ENCODE measurements around the gene LRFN2.

LRFN2 gene

DNA sequence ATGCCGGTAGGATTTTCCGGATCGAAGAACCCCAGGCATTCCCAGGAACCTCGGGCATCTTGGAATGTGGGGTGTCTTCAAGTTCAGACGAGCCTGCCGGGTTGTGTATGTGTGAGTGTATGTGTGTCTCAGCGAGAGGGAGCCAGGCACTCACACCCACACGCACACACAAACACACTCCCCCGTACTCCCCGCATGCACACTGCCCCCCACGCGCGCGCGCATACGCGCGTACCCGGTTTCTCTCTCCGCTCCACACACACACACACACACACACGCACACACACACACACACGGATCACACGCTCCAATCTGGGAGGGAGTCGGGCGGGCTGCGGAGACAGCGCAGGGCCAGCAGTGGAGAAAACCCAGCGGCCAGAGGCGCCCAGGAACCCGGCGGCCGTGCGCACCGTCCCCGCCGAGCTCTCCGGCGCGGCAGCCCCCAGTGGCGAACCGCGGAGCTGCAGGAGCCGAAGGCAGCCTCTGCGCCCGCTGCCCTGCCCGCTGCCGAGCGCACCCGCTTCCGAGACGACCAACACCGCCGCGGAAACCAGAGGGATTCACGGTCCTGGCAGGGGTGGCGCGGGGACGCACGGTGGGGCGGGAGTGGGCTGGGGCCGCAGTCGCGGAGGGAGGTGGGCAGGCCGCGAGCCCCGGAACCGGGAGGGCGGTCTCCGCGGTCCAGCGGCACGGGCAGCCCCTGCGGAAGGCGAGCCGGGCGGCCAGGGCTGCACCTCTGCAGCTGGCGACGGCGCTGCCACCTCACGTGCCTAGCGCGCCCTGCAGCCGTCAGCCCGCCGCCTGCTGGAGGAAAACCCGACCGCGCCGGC, at the start of gene LRFN2:
LRFN2 (minus strand) TSS at position 125 of the 830 bp plus-strand sequence.
- no peak for FAIRE-seq

DNA sequence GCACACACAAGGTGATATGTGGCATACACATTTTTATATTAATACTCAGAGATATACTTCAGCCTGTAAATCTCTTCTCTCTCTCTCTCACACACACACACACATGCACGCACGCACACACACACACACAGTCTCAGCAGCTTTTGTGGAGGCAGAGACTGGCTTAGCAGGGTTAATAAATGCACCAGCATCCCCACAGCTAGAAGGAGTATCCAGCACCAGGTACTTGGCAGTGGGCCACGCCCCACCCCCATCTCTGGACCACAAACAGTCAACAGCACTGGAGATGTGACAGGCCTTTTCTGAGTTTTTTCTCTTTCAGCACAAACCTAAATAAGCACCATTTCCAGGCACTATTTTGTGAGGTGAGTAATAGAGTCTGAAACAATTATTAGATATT, 47.3 kb upstream of the LRFN2 start:
- FAIRE-seq = no peak

DNA sequence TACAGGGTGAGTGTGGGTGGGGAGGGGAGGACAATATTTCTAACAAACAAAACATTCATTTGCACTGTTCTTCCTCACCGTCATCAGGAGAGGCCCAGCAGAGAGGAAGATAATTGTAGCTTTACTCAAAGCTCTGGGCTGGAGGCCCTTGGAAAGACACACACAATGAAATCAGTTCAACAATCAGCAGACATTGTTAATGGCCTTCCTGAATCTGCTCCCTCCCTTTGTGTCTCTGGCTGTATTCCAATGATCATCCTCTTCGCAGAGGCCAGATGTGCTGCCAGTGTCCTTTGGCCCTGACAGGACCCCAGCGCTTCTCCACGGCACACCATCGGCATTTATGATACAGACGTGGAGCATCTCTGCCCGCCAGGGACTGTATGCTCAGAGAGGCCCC, 44.6 kb upstream of the LRFN2 start:
- FAIRE-seq = no peak

DNA sequence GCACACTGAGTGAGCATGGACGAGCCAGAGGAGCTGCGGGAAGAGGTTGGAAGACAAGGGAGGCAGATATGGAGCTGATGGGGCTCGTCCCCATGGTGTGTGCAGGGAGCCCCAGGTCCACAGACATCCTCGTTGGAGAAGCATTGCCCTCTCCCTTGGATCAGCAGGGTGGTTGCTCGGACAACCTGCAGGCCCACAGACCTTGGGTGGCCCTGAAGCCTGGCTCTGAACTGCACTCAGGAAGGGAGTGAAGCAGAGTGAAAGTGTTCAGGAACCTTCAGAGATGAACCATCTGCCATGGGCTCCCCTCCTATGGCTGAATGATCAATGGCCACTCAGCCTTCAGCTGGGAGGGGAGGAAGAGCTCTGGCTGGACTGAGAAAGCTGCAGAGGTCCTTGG, 43.3 kb upstream of the LRFN2 start:
- FAIRE-seq = no peak

DNA sequence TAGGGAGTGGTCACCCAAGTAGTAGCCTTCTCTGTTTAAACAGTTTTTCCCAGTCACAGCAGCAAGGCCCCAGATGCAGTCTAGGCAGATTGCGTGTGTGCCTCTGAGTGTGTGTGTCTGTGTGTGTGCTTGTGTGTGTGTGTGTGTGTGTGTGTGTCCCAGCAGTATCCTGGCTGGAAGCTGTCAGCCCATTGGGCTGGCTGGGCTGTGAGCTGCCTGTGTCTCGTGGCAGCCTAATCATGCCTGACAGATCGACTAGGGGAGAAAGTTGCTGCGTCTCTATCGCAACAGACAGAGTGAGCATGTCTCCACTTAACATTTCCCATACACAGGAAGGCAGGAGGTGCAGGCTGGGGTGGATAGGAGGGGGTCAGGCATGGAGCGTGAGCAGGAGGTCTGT, 42.9 kb upstream of the LRFN2 start:
- no peak for FAIRE-seq

DNA sequence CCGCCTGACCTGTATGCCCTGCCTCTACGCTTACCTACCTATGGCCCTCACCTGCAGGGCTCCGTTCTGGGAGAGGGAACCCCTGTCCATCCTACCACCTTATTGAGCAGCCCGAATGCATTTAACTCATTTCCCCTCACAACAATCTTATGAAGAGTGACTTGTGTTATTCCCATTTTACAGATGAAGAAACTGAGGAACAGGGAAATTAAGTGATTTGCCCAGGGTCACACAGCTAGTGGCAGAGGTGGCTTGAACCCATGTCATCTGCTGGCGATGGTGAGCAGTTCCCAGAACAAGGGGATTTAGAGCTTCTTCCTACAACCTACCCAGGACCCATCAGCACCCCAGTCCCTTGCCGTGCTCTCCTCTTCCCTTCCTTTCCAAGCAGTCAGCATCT, 42.3 kb upstream of the LRFN2 start:
- no peak for FAIRE-seq

DNA sequence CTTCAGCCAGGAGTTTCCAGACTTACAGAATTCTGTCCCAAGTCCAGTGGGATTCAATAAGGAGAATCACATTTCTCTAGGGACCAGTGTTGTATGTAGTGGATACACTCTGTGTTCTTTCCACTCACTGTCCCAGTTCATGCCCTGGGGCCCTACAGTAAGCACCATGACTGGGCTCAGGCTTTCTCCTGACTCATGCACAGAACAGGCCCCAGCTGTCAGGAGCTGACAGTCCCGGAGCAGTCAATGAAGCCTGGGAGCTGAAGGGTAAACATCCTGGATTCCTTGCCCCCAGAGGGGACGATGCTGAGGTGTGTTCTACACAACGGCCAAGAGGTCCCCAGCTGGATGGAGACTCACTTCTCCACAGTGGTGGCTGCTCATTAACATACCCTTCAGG, 40.2 kb upstream of the LRFN2 start:
- FAIRE-seq = no peak

DNA sequence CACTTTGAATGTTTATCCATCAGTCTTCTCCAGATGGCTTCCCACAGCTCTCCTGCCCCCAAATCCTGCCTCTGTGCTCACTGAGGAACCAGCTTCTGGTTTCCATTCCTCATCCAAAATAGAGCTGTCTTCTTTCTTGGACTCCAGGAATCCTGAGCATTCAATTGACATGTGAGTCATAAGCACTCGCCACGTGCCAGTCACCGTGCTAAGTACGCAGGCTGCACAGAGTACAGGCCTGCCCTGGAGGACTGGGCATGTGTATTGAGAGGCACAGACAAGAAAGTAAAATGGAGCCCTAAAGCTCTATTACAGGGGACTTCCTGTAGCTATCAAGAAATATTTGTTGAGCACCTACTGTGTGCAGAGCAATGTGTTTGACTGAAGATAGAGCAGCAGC, 39.7 kb upstream of the LRFN2 start:
- no peak for FAIRE-seq

DNA sequence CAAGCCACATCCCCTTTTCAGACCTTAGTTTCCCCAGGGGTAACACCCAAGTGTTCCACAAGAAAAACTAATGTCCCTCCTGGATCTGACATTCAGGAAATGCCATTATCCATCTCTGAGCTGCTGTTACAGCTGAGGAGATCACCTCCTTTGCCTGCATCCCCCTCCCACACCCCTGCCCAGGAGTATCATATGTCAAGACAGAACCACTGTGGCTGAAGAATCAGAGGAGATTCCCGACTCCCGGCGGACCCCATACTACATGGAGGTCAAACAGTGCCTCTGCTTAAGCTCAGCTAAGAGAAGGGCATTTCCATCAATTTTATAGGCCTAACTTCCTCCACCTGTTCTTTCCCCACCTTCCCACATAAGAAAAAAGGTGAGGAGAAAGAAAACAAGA, 36.8 kb upstream of the LRFN2 start:
- FAIRE-seq = no peak

DNA sequence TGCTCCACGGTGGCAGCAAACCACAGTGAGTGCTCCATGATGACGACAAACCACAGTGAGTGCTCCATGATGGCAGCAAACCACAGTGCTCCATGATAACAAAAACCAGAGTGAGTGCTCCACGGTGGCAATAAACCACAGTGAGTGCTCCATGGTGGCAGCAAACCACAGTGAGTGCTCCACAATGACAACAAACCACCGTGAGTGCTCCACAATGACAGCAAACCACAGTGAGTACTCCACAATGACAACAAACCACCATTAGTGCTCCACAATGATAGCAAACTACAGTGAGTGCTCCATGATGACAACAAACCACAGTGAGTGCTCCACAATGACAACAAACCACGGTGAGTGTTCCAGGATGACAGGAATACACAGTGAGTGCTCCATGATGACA, 36.0 kb upstream of the LRFN2 start:
- no peak for FAIRE-seq

DNA sequence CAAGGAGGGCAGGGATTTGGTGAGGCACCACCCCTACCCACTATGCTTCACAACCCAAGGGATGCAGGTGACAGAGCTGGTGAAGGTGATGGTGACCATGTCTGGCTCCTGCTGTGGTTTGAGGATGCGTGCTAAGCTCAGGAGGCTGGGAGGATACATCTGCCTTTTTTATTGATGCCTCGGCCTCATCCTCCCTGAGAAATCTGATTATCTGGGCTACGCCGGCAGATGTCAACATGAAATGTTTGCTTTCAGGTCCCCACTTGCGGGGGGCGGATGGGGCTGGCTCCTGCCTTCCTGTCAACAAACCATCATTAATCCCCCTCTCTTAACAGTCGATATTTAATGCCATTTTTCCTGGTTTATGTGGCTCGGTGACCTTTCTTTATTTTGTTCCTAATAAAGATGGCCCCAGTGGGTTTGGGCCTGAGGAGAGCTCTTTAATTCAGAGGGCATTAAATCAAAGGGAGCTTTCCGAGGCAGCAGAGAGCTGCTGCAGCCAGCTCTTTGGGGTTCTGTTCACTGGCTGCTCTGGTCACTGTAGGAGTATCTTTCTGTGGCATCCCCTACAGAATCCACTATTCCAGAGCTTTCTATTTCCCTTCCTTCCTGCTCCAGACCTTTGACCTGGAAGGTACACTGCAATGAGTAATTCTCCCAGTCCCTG, 33.5 kb upstream of the LRFN2 start:
- FAIRE-seq = no peak

DNA sequence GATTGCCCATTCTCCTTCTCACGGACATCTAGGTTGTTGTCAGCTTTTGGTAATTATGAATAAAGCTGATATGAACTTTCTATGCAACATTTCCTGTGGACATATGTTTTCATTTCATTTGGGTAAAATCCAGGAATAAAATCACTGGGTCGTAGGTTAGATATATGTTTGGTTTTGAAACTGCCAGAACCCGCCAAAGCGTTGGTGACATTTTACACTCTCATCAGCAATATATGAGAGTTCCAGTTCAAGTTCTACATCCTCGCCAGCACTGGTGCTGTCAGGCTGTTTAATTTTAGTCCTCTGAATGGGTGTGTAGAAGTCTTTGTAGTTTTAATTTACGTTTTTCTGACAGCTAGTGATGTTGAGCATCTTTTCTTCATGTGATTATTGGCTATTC, 27.5 kb upstream of the LRFN2 start:
- no peak for FAIRE-seq

DNA sequence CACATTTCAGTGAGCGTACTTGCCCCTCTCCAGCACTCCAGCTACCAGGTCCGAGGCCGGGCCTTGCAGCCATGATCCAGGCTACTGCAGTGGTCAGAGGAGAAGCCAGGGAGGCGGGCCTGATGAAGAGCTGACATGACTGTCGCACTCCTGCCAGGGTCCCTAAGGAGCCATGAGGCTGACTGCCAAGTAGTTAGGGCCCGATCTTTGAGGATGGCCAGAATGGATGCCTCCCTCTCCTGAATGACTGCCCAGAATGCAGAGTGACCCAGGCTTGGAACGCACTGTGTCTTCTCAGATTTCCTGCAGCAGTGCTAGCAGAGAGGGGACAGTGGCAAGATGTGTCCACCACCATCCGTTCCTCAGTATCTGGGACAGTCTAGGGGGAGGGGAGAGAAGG, 24.7 kb upstream of the LRFN2 start:
- FAIRE-seq = no peak

DNA sequence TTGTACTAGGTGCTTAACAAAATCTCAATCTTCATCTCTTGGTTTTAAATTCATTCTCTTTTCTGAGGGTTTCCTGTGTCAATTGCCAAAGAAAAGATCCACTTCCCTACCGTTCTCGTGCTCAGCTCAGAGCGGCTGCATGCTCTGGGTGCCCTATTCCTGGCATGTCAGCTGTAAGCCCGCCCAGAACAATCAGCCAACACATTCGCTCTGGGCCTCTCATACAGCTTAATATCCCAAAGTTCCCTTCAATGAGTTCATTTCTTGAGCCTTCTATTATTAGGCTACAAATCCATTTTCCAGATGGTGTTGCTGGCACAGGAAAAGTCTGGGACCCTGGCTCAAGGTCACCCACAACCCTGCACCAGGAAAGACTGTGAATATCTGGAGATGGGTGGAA, 24.3 kb upstream of the LRFN2 start:
- no peak for FAIRE-seq

DNA sequence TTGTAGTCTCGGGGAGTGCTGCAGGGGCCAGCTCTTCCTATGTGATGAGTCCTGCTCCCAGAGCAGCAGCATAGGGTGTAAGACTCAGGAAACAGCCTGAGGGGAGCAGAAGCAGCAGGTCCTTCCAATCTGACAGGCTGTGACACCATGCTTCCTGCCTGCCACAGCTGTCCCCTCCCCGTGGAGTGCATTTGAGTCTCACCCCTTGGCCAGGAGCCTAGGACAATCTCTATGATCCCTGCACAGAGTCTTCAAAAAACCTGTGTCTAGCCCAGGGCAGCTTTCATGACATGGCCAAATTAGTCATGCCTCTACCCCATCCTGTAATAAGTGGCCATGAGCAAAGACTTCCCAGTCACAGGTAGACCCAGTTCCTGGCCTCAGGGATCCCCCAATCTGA, 23.1 kb upstream of the LRFN2 start:
- FAIRE-seq = no peak

DNA sequence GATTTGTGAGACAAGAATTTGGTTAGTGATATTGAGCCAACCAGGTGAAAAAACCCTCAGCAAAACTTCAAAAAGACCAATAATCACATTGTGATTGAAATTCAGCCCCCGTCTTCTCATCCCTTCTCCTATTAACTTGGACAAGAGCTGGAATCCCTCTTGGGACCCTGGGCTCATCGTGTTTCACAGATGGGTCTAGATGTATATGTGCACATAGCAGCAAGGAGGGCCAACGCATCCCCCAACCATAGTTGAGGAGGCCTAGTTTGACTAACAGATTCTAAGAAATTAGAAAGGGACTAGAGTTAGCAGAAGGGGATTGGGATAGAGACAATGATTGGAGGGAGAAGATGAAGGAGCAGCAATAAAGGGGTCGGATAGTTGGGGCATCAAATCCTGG, 19.8 kb upstream of the LRFN2 start:
- FAIRE-seq = no peak

DNA sequence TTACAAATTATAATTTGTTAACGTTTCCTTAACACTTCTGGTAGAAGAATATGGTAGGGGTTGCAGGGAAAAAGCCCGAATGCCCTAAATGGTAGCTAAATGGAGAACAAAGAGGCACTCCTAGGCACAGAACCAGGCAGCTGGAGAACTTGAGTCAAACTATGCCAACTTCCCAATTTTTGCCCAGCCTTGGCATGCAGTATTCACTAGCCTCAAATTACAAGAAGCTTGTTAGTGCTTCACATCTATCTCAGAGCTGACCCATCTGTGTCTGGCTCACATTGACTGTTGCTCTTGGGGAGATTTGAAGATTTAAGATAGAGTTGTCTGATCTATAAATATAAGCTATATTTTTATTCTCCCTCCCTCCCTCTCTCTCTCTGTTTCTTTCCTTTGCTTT, 19.4 kb upstream of the LRFN2 start:
- no peak for FAIRE-seq

DNA sequence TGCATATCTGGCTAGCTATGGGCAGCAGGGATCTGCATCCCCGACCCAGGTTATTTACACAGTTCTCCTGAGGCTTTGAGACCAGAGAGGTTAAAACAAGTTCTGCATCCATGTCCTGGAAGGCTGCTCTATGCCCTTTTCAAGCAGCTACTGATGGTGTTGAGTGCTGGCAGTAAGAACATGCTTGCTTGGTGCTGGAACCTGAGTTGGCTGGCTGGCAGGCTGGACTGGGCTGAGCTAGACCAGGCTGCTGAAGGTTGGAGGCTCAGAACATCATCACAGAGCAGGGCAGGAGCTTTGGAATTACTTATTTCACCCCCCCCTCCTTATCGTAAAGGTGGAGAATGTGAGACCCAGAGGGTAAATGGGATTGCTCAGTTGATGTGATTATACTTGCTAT, 16.9 kb upstream of the LRFN2 start:
- no peak for FAIRE-seq

DNA sequence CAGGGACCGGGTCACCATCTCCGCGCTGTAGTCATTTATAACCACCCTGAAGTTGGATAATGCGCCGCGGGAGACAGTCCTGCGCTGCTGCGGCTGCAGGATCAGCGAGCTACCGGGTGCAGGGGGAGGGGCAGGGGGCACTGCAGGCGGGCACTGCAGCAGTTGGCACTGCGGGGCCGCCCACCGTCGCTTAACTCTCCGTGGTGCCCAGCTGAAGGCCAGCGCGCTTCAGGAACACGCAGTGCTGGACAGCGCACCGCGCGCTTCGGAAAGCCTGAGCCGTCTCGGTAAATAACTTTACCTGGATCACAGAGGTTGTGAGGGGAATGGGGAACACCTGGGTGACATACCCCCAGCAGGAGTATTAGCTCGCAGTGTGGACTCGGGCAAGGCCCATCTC, 12.4 kb upstream of the LRFN2 start:
- no peak for FAIRE-seq

DNA sequence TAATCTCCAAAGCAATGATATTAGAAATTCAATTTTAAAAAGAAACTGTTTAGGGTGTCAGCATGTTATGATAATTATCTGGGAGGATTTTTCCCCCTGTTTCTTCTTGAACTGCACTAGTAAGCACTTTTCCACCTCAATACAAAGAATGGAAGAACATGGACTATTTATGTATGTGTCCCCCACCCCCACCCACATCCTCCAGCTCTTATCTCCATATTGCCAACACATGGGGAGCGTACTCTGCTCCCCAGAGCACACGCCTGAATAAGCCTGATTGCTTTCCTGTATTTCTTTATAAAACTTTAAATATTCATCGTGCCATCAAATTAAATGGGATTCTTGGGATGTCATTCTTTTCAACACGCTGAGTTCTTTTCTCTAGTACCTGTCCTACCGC, 11.4 kb upstream of the LRFN2 start:
- no peak for FAIRE-seq

DNA sequence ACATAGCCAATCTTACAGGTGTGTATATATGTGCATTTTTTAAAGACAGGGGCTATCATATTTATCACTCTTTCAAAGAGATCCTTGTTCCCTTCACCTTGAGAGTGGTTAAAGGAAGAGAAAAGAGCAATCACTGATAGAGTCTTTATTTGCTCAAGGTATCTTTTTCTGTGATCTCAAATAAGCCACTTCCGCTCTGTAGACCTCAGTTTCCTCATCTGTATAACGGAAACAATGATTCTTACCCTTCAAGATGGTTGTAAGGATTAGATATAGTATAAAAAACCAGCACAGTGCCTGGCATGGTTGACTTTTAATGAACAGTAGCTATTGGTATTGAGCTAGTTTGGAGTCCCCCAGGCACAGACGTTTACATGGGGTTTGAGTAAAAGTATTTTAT, 10.1 kb upstream of the LRFN2 start:
- no peak for FAIRE-seq

DNA sequence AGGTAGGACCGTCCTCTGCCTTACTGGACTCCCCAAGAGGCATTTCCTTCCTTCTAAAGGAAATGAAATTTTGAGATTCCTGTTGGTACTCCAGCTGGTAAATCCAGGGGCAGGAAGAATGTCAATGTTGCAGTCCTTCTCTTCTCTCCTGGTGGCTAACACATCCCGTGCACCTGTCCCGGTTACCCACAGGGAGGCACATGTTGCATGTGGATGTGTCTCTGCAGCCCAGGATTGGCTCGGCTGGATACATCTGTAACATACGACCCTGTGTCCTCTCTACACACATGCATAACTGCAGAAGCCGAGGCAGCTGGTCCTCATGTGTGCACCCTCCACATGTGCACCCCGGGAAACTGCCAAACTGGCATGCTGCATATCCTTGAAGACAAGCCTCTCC, 1.3 kb upstream of the LRFN2 start:
- no peak for FAIRE-seq

DNA sequence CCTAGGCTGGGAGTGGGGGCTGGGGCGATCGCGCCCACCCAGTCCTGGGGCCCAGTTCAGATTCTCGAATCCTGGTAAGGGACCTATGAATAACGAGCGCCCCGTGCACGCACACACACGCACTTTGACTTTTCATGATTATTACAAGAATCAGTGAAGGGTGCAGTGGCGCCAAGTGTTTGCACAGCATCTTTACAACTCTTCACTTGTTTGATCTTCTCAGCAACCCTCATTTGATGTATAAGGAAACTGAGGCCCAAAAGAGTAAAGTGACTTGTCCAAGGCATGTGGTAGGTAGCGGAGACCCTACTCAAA, 863 bp upstream of the LRFN2 start:
- FAIRE-seq = no peak

DNA sequence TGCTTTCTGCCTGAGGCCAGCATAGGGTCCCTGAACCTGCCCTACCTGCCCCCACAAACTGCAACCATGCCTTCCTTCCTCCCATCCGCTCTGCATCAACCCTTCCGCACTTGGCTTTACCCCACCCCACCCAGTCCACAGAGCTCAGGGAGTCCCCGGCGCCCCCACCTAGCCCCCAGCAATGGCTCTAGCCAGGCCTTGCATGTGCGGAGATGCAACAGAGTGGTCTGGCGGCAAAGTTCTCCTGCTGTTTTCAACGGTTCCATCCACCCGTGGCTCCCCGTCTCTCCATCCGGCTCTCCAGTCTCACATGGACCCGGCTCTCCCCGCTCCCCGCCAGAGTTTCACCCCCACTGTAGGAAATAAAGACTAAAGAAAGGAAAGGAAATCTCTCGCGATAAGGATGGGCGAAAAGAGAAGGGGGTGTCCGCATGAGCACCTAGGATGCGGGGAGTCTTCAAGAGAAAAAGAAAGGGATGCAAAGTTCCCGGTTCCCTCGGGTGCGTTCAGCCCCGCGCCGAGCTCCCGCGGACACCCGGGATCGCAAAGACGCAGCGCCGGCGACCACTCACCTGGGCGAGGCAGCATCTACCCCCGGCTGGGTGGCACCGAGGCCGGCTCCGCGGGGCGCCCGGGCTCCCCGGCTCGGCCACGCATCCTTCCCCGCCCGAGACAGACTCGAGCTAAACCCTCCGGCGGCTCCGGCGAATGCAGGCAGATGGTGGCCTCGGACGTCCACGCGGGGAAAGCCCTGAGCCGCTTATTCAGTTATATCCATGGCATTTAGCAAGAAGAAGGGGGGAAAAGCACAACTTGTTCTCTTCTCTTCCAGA, 579 bp downstream of the LRFN2 start:
- FAIRE-seq = no peak

Measured in TTC549 (cell line).